ENCODE results near the gene BORCS5. TPM values are rescaled to one million over a fixed set of nuclear protein-coding genes. Genes with fewer than 3 reads are reported as not detected.

BORCS5 gene
- total and polyA plus RNA-seq, 2 experiments from 2014 or later: 11.3 to 12.6 TPM

- TF ChIP-seq ETS1 (IDR thresholded peaks at IDR 0.05) (no peak), EZH2phosphoT487 (IDR thresholded peaks at IDR 0.05; ENCODE audit: unreplicated experiment) (no peak), CREB1 (CRISPR knock-in tag; IDR thresholded peaks at IDR 0.05; ENCODE audit: low read depth) (no peak), ZNF331 (CRISPR knock-in tag; IDR thresholded peaks at IDR 0.05; ENCODE audit: low read depth) (no peak), POLR2AphosphoS5 (IDR thresholded peaks at IDR 0.05; ENCODE audit: low read depth) (no peak)
Measured at GRCh38 chr12:12487490-12487889, 130.6 kb downstream of the BORCS5 start (continued).

GRCh38 chr12:12488296-12488695 lies 131.4 kb downstream of the BORCS5 start:
- Histone ChIP-seq H3K79me2 (replicated peaks; ENCODE audit: insufficient read depth) (peaks cover 29% of the 10 kb centered on the region), H3K9me2 (ENCODE audit: insufficient read depth) (no peaks in the 10 kb centered on the region), H3K4me2 (no peak overlapping the region), H4K20me1 (replicated peaks; ENCODE audit: insufficient read depth) (no peaks in the 10 kb centered on the region; the same call in 1 of the 2 replicates), H2AFZ (no peak overlapping the region), H3F3A (replicated peaks; ENCODE audit: low read depth) (0 out of 2 replicates have a peak, but pooled peaks cover 2% of the 10 kb centered on the region), H3K36me3 (ENCODE audit: insufficient read depth) (peaks cover 17% of the 10 kb centered on the region; the same call in 1 of the 2 replicates), H3K4me1 (ENCODE audit: insufficient read depth) (no peaks in the 10 kb centered on the region), H3K27me3 (ENCODE audit: insufficient read depth) (no peaks in the 10 kb centered on the region), H3K27ac (ENCODE audit: low read depth) (0 out of 2 replicates have a peak overlapping the region, but pooled peaks have one; percentile 32), H3K4me3 (no peak overlapping the region)
- no peak for TF ChIP-seq ZNF114 (CRISPR knock-in tag; IDR thresholded peaks at IDR 0.05)
- no peak for TF ChIP-seq CREB1 (CRISPR knock-in tag; IDR thresholded peaks at IDR 0.05; ENCODE audit: low read depth)
- TF ChIP-seq JUNB (IDR thresholded peaks at IDR 0.05; ENCODE audit: unreplicated experiment): no peak
- TF ChIP-seq, protein P1, sequence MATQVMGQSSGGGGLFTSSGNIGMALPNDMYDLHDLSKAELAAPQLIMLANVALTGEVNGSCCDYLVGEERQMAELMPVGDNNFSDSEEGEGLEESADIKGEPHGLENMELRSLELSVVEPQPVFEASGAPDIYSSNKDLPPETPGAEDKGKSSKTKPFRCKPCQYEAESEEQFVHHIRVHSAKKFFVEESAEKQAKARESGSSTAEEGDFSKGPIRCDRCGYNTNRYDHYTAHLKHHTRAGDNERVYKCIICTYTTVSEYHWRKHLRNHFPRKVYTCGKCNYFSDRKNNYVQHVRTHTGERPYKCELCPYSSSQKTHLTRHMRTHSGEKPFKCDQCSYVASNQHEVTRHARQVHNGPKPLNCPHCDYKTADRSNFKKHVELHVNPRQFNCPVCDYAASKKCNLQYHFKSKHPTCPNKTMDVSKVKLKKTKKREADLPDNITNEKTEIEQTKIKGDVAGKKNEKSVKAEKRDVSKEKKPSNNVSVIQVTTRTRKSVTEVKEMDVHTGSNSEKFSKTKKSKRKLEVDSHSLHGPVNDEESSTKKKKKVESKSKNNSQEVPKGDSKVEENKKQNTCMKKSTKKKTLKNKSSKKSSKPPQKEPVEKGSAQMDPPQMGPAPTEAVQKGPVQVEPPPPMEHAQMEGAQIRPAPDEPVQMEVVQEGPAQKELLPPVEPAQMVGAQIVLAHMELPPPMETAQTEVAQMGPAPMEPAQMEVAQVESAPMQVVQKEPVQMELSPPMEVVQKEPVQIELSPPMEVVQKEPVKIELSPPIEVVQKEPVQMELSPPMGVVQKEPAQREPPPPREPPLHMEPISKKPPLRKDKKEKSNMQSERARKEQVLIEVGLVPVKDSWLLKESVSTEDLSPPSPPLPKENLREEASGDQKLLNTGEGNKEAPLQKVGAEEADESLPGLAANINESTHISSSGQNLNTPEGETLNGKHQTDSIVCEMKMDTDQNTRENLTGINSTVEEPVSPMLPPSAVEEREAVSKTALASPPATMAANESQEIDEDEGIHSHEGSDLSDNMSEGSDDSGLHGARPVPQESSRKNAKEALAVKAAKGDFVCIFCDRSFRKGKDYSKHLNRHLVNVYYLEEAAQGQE (IDR thresholded peaks at IDR 0.05; ENCODE audit: unreplicated experiment): no peak
- TF ChIP-seq CTCF (conservative IDR thresholded peaks at IDR 0.05; ENCODE audit: low read depth in 2 of 2): no peak
- TF ChIP-seq EZH2 (IDR thresholded peaks at IDR 0.05; ENCODE audit: low read depth, unreplicated experiment): no peak
- TF ChIP-seq ETS1 (IDR thresholded peaks at IDR 0.05): no peak
- no peak for TF ChIP-seq ZNF462 (CRISPR knock-in tag; IDR thresholded peaks at IDR 0.05)
- no peak for DNase-seq (ENCODE audit: low spot score)
- no peak for ATAC-seq
- Mint-ChIP-seq H3K9me3 (no peaks in the 10 kb centered on the region), H3K4me3 (no peak overlapping the region), H3K27me3 (ENCODE audit: insufficient read depth, low read depth, poor library complexity) (no peaks in the 10 kb centered on the region), H3K4me1 (peaks cover 3% of the 10 kb centered on the region; the same call in 1 of the 3 replicates), H3K36me3 (ENCODE audit: low read depth) (peaks cover 32% of the 10 kb centered on the region), H3K27ac (no peak overlapping the region)
